Psoas muscle (tissue), 8 donors: ENCODE data around the gene PMM2. TPM values are rescaled to one million over a fixed set of nuclear protein-coding genes. Genes with fewer than 3 reads are reported as not detected.

ENCODE experiments used
- ATAC-seq, 4 donors: fragments of 200-7000 bp; cut with Tn5 transposase; one replicate each; pipeline ENCODE4 v1.9.1; 2020; ENCODE audit warnings: moderate library complexity in 3 of 4, mild to moderate bottlenecking in 2 of 4
- DNase-seq, 2 donors: peaks; one replicate each; pipeline ENCODE4 v3.0.0-alpha.2; 2020
- H3K27ac ChIP-seq: fragments of 200-600 bp; one replicate; pipeline ENCODE4 v1.8.0; 2022
- H3K27me3 ChIP-seq, 3 donors: fragments of 200-600 bp in 1 of 3; one replicate each; pipeline versions ENCODE4 v1.6.1 to v1.8.0; 2013 to 2022; ENCODE audit warnings: low read length in 2 of 3, mild to moderate bottlenecking in 2 of 3, moderate library complexity in 1 of 3; ENCODE audit not compliant: insufficient read depth in 3 of 3
- H3K36me3 ChIP-seq, 2 donors: fragments of 200-600 bp in 1 of 2; one replicate each; pipeline versions ENCODE4 v1.6.1 to v1.8.0; 2013 to 2022; ENCODE audit warnings: low read depth in 1 of 2, mild to moderate bottlenecking in 1 of 2, moderate library complexity in 1 of 2; ENCODE audit not compliant: insufficient read depth in 1 of 2
- H3K4me1 ChIP-seq: fragments of 200-600 bp; one replicate; pipeline ENCODE4 v1.8.0; 2022
- H3K4me3 ChIP-seq: fragments of 200-600 bp; one replicate; pipeline ENCODE4 v1.8.0; 2022; ENCODE audit warnings: mild to moderate bottlenecking
- H3K9me3 ChIP-seq: fragments of 200-600 bp; one replicate; pipeline ENCODE4 v1.8.0; 2022
- CTCF ChIP-seq: fragments of 200-600 bp; IDR thresholded peaks from one replicate; pipeline ENCODE4 v1.8.0; 2022; ENCODE audit warnings: antibody characterized with exemption
- WGBS, 3 donors: extraction: QIAGEN DNeasy Blood & Tissue Kit; methylation state at CpG; one replicate each; pipeline versions ENCODE4 v1.1.6 to v1.1.7; 2013; 5-methylcytosine and 5-hydroxymethylcytosine counted together
- intact Hi-C, 2 donors: fragments of 100-400 bp; cut with DNase I; formaldehyde crosslinking; loops; one replicate each; pipeline versions ENCODE4 v1.11.0 to v1.14.2; 2022
- polyA plus RNA-seq, 3 donors: library from polyadenylated mRNA; stranded (reverse); fragments of 200-250 nt; gene quantifications; one replicate each; pipeline ENCODE4 v1.2.3, GENCODE V29; 2013
- total RNA-seq, 4 donors: library from RNA; stranded (reverse); fragmentation: NEBNext Ultra II Directional in 2 of 4; extraction: Animal tissue kit (Norgen Biotek cat#: 25700) in 2 of 4; gene quantifications; one replicate each; pipeline versions ENCODE4 v1.2.1 to v1.2.4, GENCODE V29; 2021 to 2023
- donor health status: healthy with polysubstance abuse.
- donor health status: DM: no; HTN: no; CAD: no; lungs with moderate emphysema.
- donor health status: Bipolar disorder and iron deficiency.
- donor health status: healthy.
- donor health status: DM: yes; HTN: yes; CAD: no.
- donor health status: DM: no; HTN: no; CAD: no.
- donor health status: DM: no; HTN: no; CAD: no.
- donor health status: DM: yes; HTN: yes; CAD: no.

The PMM2 gene
- total and polyA plus RNA-seq, 7 donors: 8.5 to 32.3 (median 19.7) TPM

- no peak overlapping the region for H3K27ac ChIP-seq
- DNase-seq (no peak), ATAC-seq (no peak)
- H3K27me3 ChIP-seq: no peaks in the 10 kb centered on the region
- 91 to 98% (median 94%) methylated on average over 3 of the region's 3 CpGs for WGBS, 3 donors
- peaks cover 26 to 100% of the 10 kb centered on the region in 2 donors for H3K36me3 ChIP-seq
- H3K4me3 ChIP-seq: no peak overlapping the region
- no peaks in the 10 kb centered on the region for H3K4me1 ChIP-seq
- no peaks in the 10 kb centered on the region for H3K9me3 ChIP-seq
- TF ChIP-seq CTCF: no peak
- intact Hi-C loops: loop anchor here in 1 of 2 donors (10.0 kb wide), 1 partner anchor 216 kb away; no protein-coding TSS in a partner anchor
Measured at GRCh38 chr16:8898660-8899318, 101.2 kb downstream of the PMM2 start.

Other genes starting within 250 kb of the PMM2 start
- gene TMEM114, start 207.3 kb upstream of the PMM2 start, total RNA-seq: not detected
- gene TMEM114, start 207.3 kb upstream of the PMM2 start, polyA plus RNA-seq: not detected
- 10 to 100 TPM; 66.4 to 85.9 (median 74.8) TPM for gene METTL22, start 176.1 kb upstream of the PMM2 start, total RNA-seq
- gene METTL22, start 176.1 kb upstream of the PMM2 start, polyA plus RNA-seq: 10 to 100 TPM; 46.7 to 75.6 (median 69.9) TPM
- gene ABAT, start 123.2 kb upstream of the PMM2 start, total RNA-seq: 1 to 10 TPM in 2 of 4 donors, under 1 TPM in 2; 0.64 to 1.7 (median 0.97) TPM
- under 1 TPM; 0.55 to 0.91 (median 0.68) TPM for gene ABAT, start 123.2 kb upstream of the PMM2 start, polyA plus RNA-seq
- 10 to 100 TPM; 10.6 to 17.3 (median 12.4) TPM for gene TMEM186, start 200 bp upstream of the PMM2 start, total RNA-seq
- gene TMEM186, start 200 bp upstream of the PMM2 start, polyA plus RNA-seq: 10 to 100 TPM; 14.4 to 28.1 (median 26.5) TPM
- gene CARHSP1, start 71.2 kb downstream of the PMM2 start, total RNA-seq: 10 to 100 TPM in 3 of 4 donors, 1 to 10 TPM in 1; 9.8 to 23.0 (median 13.5) TPM
- 10 to 100 TPM; 16.6 to 19.6 (median 19.1) TPM for gene CARHSP1, start 71.2 kb downstream of the PMM2 start, polyA plus RNA-seq
- not detected for gene LITAFD, start 84.5 kb downstream of the PMM2 start, total RNA-seq
- gene LITAFD, start 84.5 kb downstream of the PMM2 start, polyA plus RNA-seq: not detected
- 100 to 1,000 TPM in 3 of 4 donors, 10 to 100 TPM in 1; 87.5 to 135 (median 120) TPM for gene USP7, start 166.1 kb downstream of the PMM2 start, total RNA-seq
- gene USP7, start 166.1 kb downstream of the PMM2 start, polyA plus RNA-seq: 100 to 1,000 TPM in 1 of 3 donors, 10 to 100 TPM in 2; 41.6 to 108 (median 47.1) TPM